Brain microvascular endothelial cell (primary cell): ENCODE data around the gene COG1.
"Not testable (repeated sequence)": the region's sequence is repeated elsewhere in the genome, so short reads cannot be mapped to it uniquely, and the experiment has no call there.

Experiments
- DNase-seq: peaks from one replicate; pipeline ENCODE4 v3.0.0-alpha.2; 2020
- H3K27ac ChIP-seq: fragments of 250-450 bp; sonication (Bioruptor Pico); 2 replicates; pipeline ENCODE4 v1.5.1; 2020; ENCODE audit warnings: mild to moderate bottlenecking, moderate library complexity
- H3K27me3 ChIP-seq: fragments of 250-450 bp; sonication (Bioruptor Pico); replicated peaks from 2 replicates; pipeline ENCODE4 v1.5.1; 2020; ENCODE audit warnings: mild to moderate bottlenecking
- H3K36me3 ChIP-seq: fragments of 250-450 bp; sonication (Bioruptor Pico); replicated peaks from 2 replicates; pipeline ENCODE4 v1.5.1; 2020; ENCODE audit warnings: mild to moderate bottlenecking
- H3K4me3 ChIP-seq: 2 replicates; pipeline ENCODE4 v1.5.1; 2011; ENCODE audit warnings: low read depth, mild to moderate bottlenecking, control low read depth, low read length, moderate library complexity
- in situ Hi-C: cut with HindIII; loops from 2 replicates; pipeline ENCODE4 v1.10.0; 2017; ENCODE audit warnings: low sequenced_read_pairs, low pct_ligation_motif_present
- TF ChIP-seq, protein P1 (sequence below): IDR thresholded peaks from 2 replicates; pipeline ENCODE4 v1.5.1; 2011; ENCODE audit warnings: low read depth, mild to moderate bottlenecking, moderate library complexity, low read length, control low read depth, inconsistent platforms; ENCODE audit errors: missing control alignments

The COG1 gene, protein sequence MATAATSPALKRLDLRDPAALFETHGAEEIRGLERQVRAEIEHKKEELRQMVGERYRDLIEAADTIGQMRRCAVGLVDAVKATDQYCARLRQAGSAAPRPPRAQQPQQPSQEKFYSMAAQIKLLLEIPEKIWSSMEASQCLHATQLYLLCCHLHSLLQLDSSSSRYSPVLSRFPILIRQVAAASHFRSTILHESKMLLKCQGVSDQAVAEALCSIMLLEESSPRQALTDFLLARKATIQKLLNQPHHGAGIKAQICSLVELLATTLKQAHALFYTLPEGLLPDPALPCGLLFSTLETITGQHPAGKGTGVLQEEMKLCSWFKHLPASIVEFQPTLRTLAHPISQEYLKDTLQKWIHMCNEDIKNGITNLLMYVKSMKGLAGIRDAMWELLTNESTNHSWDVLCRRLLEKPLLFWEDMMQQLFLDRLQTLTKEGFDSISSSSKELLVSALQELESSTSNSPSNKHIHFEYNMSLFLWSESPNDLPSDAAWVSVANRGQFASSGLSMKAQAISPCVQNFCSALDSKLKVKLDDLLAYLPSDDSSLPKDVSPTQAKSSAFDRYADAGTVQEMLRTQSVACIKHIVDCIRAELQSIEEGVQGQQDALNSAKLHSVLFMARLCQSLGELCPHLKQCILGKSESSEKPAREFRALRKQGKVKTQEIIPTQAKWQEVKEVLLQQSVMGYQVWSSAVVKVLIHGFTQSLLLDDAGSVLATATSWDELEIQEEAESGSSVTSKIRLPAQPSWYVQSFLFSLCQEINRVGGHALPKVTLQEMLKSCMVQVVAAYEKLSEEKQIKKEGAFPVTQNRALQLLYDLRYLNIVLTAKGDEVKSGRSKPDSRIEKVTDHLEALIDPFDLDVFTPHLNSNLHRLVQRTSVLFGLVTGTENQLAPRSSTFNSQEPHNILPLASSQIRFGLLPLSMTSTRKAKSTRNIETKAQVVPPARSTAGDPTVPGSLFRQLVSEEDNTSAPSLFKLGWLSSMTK

DNA sequence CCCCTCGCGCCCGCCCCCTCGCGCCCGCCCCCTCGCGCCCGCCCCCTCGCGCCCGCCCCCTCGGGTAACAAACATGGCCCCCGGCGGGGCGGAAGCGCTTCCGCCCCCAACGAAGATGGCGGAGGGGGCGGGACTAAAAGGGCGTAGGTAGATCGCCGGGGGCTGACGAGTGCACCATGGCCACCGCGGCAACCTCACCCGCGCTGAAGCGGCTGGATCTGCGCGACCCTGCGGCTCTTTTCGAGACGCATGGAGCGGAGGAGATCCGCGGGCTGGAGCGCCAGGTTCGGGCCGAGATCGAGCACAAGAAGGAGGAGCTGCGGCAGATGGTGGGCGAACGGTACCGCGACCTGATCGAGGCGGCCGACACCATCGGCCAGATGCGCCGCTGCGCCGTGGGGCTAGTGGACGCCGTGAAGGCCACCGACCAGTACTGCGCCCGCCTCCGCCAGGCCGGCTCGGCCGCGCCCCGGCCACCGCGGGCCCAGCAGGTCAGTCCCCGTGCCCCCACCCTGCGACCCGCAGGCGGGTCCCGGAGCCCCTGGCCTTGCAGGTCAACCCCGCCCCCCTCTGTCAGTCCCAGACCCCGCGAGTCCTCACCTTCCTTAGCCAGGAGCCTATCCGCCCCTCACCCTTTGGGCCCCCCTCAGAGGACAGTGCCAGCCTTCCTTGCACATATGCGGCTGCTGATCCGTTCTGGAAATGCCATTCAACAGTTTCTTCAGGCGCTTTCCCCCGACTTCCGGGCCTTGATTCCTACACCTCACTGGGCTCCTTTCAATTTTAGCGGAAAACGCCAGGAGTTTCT is at the start of gene COG1:
COG1 (plus strand) TSS at position 162 of the 808 bp plus-strand sequence; CDS start at position 177, 15 bp downstream.
- TF ChIP-seq, protein P1, sequence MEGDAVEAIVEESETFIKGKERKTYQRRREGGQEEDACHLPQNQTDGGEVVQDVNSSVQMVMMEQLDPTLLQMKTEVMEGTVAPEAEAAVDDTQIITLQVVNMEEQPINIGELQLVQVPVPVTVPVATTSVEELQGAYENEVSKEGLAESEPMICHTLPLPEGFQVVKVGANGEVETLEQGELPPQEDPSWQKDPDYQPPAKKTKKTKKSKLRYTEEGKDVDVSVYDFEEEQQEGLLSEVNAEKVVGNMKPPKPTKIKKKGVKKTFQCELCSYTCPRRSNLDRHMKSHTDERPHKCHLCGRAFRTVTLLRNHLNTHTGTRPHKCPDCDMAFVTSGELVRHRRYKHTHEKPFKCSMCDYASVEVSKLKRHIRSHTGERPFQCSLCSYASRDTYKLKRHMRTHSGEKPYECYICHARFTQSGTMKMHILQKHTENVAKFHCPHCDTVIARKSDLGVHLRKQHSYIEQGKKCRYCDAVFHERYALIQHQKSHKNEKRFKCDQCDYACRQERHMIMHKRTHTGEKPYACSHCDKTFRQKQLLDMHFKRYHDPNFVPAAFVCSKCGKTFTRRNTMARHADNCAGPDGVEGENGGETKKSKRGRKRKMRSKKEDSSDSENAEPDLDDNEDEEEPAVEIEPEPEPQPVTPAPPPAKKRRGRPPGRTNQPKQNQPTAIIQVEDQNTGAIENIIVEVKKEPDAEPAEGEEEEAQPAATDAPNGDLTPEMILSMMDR = no peak
- H3K4me3 ChIP-seq = peak within 1 kb of the TSS; percentile 95
- in situ Hi-C loops = loop anchor here (25.0 kb wide), 1 partner anchor 206 kb away; no protein-coding TSS in a partner anchor

DNA sequence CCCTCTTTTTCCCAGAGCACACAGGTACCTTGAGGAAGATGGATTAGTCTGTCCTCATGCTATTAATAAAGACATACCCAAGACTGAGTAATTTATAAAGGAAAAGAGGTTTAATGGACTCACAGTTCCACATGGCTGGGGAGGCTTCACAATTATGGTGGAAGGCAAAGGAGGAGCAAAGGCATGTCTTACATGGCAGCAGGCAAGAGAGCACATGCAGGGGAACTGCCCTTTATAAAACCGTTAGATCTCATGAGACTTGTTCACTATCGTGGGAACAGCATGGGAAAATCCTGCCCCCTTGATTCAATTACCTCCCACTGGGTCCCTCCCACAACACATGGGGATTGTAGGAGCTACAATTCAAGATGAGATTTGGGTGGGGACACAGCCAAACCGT is 48.6 kb upstream of the COG1 start:
- H3K27me3 ChIP-seq, H3K27ac ChIP-seq, H3K36me3 ChIP-seq, H3K4me3 ChIP-seq, DNase-seq, in situ Hi-C loops: not testable (repeated sequence)

More for the DNA sequence above, at the start of gene COG1:
- peaks cover 21% of the 10 kb centered on the region for H3K36me3 ChIP-seq
- peak; percentile 64 for DNase-seq
- peak within 1 kb of the TSS; percentile 91 for H3K27ac ChIP-seq
- no peaks in the 10 kb centered on the region for H3K27me3 ChIP-seq

DNA sequence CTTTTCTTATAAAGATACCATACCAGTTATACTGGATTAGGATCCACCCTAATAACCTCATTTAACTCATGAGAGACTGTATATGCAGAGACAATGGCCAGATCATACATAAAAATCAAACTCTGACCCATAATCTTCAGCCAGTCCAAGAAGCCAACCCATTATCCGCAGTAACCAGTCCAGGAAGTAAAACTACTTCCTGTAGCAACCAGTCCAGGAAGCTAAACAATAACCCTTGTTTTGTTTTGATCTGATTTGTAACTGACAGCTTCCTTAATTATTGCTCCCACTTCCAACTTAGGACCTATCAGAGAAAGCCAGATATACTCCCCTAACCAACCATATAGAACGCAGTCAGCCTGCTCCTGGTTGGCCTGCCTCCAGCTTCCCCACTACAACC is 47.2 kb upstream of the COG1 start:
- TF ChIP-seq, protein P1 = no peak
- H3K36me3 ChIP-seq = no peaks in the 10 kb centered on the region
- no peak overlapping the region for H3K27ac ChIP-seq
- no peaks in the 10 kb centered on the region for H3K27me3 ChIP-seq
- no peak for DNase-seq
- no peak overlapping the region for H3K4me3 ChIP-seq
- in situ Hi-C loops = no loop called here

DNA sequence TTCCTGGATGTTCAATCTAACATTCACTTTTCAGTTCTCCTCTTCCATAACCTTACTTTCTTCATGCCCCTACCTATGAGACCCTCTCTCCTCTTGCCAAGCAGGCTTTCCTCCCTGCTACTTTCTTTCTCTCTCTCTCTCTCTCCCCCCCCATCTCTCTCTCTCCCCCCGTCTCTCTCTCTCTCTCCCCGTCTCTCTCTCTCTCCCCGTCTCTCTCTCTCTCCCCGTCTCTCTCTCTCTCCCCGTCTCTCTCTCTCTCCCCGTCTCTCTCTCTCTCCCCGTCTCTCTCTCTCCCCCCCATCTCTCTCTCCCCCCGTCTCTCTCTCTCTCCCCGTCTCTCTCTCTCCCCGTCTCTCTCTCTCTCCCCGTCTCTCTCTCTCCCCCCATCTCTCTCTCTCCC is 45.1 kb upstream of the COG1 start:
- H3K27ac ChIP-seq, in situ Hi-C loops, H3K4me3 ChIP-seq: not testable (repeated sequence)

DNA sequence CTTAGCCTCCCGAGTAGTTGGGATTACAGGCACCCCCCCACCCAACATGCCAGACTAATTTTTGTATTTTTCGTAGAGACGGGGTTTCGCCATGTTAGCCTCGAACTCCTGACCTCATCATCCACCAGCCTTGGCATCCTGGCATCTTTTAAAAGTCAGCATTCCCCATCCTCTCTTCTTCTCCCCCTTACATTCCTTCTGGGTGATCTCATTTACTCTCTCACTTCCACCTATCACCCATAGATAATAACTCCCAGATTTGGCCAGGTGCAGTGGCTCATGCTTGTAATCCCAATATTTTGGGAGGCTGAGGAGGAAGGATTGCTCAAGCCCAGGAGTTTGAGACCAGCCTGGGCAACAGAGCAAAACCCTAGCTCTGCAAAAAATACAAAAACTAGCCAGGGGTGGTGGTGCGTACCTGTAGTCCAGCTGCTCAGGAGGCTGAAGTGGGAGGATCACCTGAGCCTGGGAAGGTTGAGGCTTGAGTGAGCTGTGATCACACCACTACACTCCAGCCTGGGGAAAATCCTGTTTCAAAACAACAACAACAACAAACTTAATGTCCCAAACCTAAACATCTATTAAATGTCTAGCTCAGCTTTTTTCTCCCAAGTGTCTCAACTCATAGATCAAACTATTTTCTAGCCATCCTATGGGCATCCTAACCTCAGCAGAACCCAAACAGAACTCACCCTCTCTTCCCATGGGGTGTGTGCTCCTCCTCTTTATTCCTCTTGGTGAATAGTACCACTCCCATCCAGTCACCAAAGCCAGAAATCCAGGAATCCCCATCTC is 44.1 kb upstream of the COG1 start:
- H3K36me3 ChIP-seq = no peaks in the 10 kb centered on the region
- no peak for DNase-seq
- in situ Hi-C loops = no loop called here
- H3K4me3 ChIP-seq = no peak overlapping the region
- TF ChIP-seq, protein P1 = no peak
- H3K27me3 ChIP-seq = no peaks in the 10 kb centered on the region
- no peak overlapping the region for H3K27ac ChIP-seq

More for the DNA sequence above, 45.1 kb upstream of the COG1 start:
- DNase-seq, H3K27me3 ChIP-seq, H3K36me3 ChIP-seq: not testable (repeated sequence)

DNA sequence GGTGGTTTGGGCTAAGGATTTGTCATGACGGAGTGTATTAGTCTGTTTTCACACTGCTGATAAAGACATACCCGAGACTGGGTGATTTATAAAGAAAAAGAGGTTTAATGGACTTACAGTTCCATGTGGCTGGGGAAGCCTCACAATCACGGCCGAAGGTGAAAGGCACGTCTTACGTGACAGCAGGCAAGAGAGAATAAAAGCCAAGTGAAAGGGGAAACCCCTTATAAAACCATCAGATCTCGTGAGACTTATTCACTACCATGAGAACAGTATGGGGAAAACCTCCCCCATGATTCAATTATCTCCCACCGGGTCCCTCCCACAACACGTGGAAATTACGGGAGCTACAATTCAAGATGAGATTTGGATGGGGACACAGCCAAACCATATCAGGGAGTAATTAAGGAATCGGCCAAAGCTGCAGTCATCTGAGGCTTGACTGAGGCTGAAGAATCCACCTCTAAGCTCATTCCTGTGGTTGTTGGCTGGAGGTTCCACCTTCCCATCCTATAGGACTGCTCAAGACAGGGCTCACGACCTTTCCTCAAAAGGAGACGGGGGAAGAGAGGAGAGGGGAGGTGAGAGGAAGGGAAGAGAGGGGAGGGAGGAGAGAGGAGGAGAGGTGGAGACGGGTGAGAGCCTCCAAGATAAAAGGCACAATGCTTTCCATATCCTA is 42.1 kb upstream of the COG1 start:
- DNase-seq, H3K36me3 ChIP-seq, in situ Hi-C loops, H3K27me3 ChIP-seq, H3K4me3 ChIP-seq, H3K27ac ChIP-seq: not testable (repeated sequence)
